GM23338 (cell line): Measurements from ENCODE around the gene RAMP3.

Source experiments
- CTCF ChIP-seq, 2 experiments: fragments of 200-600 bp in 1 of 2; sonication (generic) in 1 of 2; conservative IDR thresholded peaks; 2 replicates each; pipeline versions ENCODE4 v1.5.1 to v1.6.1; 2016 to 2017; ENCODE audit warnings: antibody characterized with exemption in 2 of 2, low read depth in 2 of 2, mild to moderate bottlenecking in 2 of 2, moderate library complexity in 1 of 2
- EZH2 ChIP-seq: fragments of 200-600 bp; sonication (generic); IDR thresholded peaks from one replicate; pipeline ENCODE4 v1.8.0; 2017; ENCODE audit warnings: antibody characterized with exemption, mild to moderate bottlenecking, low read depth; ENCODE audit not compliant: unreplicated experiment
- EZH2phosphoT487 ChIP-seq: fragments of 200-600 bp; sonication (generic); IDR thresholded peaks from one replicate; pipeline ENCODE4 v1.8.1; 2018; ENCODE audit warnings: antibody characterized with exemption; ENCODE audit not compliant: unreplicated experiment
- JUNB ChIP-seq: IDR thresholded peaks from one replicate; pipeline ENCODE4 v1.6.1; 2016; ENCODE audit warnings: antibody characterized with exemption; ENCODE audit not compliant: unreplicated experiment
- POLR2AphosphoS5 ChIP-seq: IDR thresholded peaks from 2 replicates; pipeline ENCODE4 v1.6.1; 2016; ENCODE audit warnings: antibody characterized with exemption, low read depth
- TF ChIP-seq, protein P1 (sequence below): IDR thresholded peaks from one replicate; pipeline ENCODE4 v1.6.1; 2018; ENCODE audit warnings: antibody characterized with exemption; ENCODE audit not compliant: unreplicated experiment

DNA sequence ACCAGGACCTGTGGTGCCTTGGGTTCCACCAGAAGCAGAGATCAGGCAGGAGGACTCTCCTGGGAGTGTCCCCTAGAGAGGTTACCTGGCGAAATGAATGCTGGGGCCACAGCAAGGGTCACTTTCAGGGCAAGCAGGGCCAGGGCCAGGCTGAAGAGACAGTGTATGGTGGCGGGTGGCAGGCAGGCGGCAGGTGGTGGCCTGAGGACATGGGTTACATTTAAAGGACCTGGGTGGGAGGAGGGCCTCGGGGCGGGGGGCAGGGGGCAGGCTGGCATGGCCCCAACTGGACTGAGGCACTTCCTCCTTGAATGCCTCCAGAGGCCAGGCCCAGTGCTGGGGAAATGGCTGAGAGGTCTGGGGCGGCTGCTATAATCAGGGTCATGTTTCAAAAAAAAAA is 31.4 kb upstream of the RAMP3 start:
- TF ChIP-seq CTCF (conservative IDR thresholded peaks at IDR 0.05; ENCODE audit: low read depth in 2 of 2), result no peak
- no peak for TF ChIP-seq POLR2AphosphoS5
- TF ChIP-seq, protein P1, sequence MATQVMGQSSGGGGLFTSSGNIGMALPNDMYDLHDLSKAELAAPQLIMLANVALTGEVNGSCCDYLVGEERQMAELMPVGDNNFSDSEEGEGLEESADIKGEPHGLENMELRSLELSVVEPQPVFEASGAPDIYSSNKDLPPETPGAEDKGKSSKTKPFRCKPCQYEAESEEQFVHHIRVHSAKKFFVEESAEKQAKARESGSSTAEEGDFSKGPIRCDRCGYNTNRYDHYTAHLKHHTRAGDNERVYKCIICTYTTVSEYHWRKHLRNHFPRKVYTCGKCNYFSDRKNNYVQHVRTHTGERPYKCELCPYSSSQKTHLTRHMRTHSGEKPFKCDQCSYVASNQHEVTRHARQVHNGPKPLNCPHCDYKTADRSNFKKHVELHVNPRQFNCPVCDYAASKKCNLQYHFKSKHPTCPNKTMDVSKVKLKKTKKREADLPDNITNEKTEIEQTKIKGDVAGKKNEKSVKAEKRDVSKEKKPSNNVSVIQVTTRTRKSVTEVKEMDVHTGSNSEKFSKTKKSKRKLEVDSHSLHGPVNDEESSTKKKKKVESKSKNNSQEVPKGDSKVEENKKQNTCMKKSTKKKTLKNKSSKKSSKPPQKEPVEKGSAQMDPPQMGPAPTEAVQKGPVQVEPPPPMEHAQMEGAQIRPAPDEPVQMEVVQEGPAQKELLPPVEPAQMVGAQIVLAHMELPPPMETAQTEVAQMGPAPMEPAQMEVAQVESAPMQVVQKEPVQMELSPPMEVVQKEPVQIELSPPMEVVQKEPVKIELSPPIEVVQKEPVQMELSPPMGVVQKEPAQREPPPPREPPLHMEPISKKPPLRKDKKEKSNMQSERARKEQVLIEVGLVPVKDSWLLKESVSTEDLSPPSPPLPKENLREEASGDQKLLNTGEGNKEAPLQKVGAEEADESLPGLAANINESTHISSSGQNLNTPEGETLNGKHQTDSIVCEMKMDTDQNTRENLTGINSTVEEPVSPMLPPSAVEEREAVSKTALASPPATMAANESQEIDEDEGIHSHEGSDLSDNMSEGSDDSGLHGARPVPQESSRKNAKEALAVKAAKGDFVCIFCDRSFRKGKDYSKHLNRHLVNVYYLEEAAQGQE, result no peak
- TF ChIP-seq EZH2, result no peak
- TF ChIP-seq EZH2phosphoT487, result no peak
- TF ChIP-seq JUNB, result no peak
